ENCODE results near the gene CCDC74A.

- TF ChIP-seq CTCF (conservative IDR thresholded peaks at IDR 0.05; ENCODE audit: low read depth, low read length) (no peak), EZH2 (IDR thresholded peaks at IDR 0.05; ENCODE audit: low read length, unreplicated experiment) (no peak), EZH2phosphoT487 (IDR thresholded peaks at IDR 0.05; ENCODE audit: borderline replicate concordance, low read length) (no peak)
Measured at GRCh38 chr2:131488306-131489205, 39.1 kb upstream of the CCDC74A start.

Data from PC-3 (cell line).